Cardiac muscle cell (in vitro differentiated cells and primary cell): ENCODE data around the gene FAM78B. TPM values are rescaled to one million over a fixed set of nuclear protein-coding genes. Genes with fewer than 3 reads are reported as not detected.

Experiments
- DNase-seq, 2 donors: peaks; one replicate each; pipeline versions ENCODE4 v3.0.0 to v3.0.0-alpha.2; 2010 to 2017; ENCODE audit warnings: low read depth in 1 of 2, low spot score in 1 of 2
- H3K27ac ChIP-seq: fragments of 200-600 bp; sonication (generic); 2 replicates; pipeline ENCODE4 v1.5.1; 2016
- H3K27me3 ChIP-seq: fragments of 200-600 bp; sonication (generic); 2 replicates; pipeline ENCODE4 v1.6.0; 2016; ENCODE audit warnings: control low read depth
- H3K36me3 ChIP-seq: fragments of 200-600 bp; sonication (generic); 2 replicates; pipeline ENCODE4 v1.5.1; 2016; ENCODE audit warnings: control low read depth
- H3K4me1 ChIP-seq: fragments of 200-600 bp; sonication (generic); 2 replicates; pipeline ENCODE4 v1.8.1; 2017; ENCODE audit warnings: low read depth, mild to moderate bottlenecking, mixed run types
- H3K4me3 ChIP-seq: fragments of 200-600 bp; sonication (generic); 2 replicates; pipeline ENCODE4 v1.5.1; 2016; ENCODE audit warnings: mild to moderate bottlenecking
- H3K9me3 ChIP-seq: fragments of 200-600 bp; sonication (generic); 2 replicates; pipeline ENCODE4 v1.5.1; 2017; ENCODE audit warnings: low read depth, mild to moderate bottlenecking, control low read depth
- polyA plus RNA-seq: library from polyadenylated mRNA; unstranded; fragments of >200 nt; fragmentation: Nextera tagmentation; extraction: Ambion mirVana; gene quantifications from 2 replicates; pipeline ENCODE4 v1.2.1, GENCODE V29; 2016
- total RNA-seq: library from RNA; depleted of rRNA; stranded (reverse); fragments of >200 nt; gene quantifications from 2 replicates; pipeline ENCODE4 v1.2.3, GENCODE V29; 2016
- TF ChIP-seq, protein P1 (sequence below): IDR thresholded peaks from 2 replicates; pipeline ENCODE4 v1.5.1; 2012; ENCODE audit warnings: low read depth, mild to moderate bottlenecking, low read length

Gene FAM78B
- total and polyA plus RNA-seq, 2 experiments from 2014 or later: 0.06 to 0.57 TPM

DNA sequence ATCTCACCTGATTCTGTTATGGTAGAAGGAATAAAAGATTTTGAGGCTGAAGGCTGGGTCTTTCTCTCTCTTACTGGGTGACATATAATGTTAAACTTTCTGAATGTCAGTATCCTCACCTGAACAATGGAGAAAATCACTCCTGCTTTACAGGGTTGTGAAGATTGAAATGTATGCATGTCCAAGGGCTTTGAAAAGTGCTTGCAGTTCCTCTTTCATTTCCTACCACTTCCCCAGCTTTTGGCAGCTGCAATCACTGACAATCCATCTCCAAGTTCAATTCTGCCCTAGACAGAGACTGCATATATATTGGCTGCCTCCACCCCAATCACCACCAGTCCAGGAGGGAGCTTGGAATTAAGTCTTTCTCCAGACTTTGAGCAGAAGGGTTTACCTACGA lies 39.8 kb downstream of the FAM78B start:
- TF ChIP-seq, protein P1, sequence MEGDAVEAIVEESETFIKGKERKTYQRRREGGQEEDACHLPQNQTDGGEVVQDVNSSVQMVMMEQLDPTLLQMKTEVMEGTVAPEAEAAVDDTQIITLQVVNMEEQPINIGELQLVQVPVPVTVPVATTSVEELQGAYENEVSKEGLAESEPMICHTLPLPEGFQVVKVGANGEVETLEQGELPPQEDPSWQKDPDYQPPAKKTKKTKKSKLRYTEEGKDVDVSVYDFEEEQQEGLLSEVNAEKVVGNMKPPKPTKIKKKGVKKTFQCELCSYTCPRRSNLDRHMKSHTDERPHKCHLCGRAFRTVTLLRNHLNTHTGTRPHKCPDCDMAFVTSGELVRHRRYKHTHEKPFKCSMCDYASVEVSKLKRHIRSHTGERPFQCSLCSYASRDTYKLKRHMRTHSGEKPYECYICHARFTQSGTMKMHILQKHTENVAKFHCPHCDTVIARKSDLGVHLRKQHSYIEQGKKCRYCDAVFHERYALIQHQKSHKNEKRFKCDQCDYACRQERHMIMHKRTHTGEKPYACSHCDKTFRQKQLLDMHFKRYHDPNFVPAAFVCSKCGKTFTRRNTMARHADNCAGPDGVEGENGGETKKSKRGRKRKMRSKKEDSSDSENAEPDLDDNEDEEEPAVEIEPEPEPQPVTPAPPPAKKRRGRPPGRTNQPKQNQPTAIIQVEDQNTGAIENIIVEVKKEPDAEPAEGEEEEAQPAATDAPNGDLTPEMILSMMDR: no peak
- Histone ChIP-seq H3K9me3 (no peaks in the 10 kb centered on the region), H3K4me3 (no peak overlapping the region), H3K36me3 (no peaks in the 10 kb centered on the region), H3K27me3 (no peaks in the 10 kb centered on the region), H3K4me1 (no peaks in the 10 kb centered on the region), H3K27ac (no peak overlapping the region)
- DNase-seq: no peak

DNA sequence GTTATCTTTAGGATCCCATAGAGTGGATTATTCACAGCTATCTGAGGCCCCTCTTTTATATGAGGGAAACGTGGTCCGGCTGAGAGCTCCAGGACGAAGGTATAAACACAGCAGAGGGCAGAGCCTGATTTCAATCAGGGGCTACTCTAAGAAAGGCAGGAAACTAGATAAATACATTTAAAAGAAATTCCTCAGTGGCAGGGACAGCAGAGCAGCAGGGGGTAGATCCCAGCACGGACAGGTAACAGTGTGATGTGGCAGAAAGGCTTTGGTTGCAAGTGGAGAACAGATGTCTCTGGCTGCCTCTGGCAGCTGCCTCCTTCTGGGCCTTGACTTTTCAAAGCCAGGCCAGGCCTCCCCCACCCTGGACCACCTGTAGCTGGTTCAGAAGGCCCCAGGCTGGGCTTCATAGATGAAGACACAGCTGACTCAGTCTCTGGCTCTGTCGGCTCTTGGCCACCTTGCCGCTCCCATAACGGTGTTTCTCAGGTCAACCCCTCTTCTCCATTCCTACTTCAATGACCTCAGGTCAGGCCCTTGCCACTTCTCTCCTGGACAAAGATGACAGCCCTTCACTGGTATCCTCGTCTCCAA lies 43.8 kb downstream of the FAM78B start:
- Histone ChIP-seq H3K27ac (no peak overlapping the region), H3K4me1 (peaks cover 3% of the 10 kb centered on the region), H3K27me3 (no peaks in the 10 kb centered on the region), H3K4me3 (no peak overlapping the region), H3K9me3 (no peaks in the 10 kb centered on the region), H3K36me3 (no peaks in the 10 kb centered on the region)
- no peak for DNase-seq
- TF ChIP-seq, protein P1: no peak

GRCh38 chr1:166121010-166121409 lies 45.8 kb downstream of the FAM78B start:
- TF ChIP-seq, protein P1: no peak
- Histone ChIP-seq H3K36me3 (no peaks in the 10 kb centered on the region), H3K9me3 (no peaks in the 10 kb centered on the region), H3K4me3 (no peak overlapping the region), H3K27ac (no peak overlapping the region), H3K27me3 (no peaks in the 10 kb centered on the region), H3K4me1 (peaks cover 3% of the 10 kb centered on the region)
- no peak for DNase-seq

DNA sequence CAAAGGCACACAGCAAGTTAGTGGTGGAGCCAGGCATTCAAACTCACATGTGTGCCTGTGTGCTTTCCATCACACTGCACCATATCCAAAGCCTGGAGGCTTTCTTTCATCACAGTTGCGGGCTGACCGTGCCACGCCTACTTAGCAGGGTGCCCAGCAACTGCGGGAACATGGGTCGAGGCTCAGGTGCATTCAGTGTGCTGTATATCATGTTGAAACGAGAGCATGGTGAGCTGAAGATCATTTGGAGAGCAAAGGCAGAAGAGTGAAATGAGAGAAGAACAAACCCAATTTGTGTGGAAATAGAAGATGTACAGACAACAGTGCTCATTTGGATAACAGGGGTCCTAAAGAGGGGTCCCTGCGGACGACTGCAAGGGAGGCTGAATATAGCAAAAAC lies 46.5 kb downstream of the FAM78B start:
- TF ChIP-seq, protein P1: no peak
- Histone ChIP-seq H3K27ac (no peak overlapping the region), H3K4me1 (peaks cover 3% of the 10 kb centered on the region), H3K27me3 (no peaks in the 10 kb centered on the region), H3K9me3 (no peaks in the 10 kb centered on the region), H3K36me3 (no peaks in the 10 kb centered on the region), H3K4me3 (no peak overlapping the region)
- DNase-seq: no peak

GRCh38 chr1:166119471-166119965 lies 47.3 kb downstream of the FAM78B start:
- Histone ChIP-seq H3K4me3 (no peak overlapping the region), H3K27ac (no peak overlapping the region), H3K36me3 (no peaks in the 10 kb centered on the region), H3K9me3 (no peaks in the 10 kb centered on the region), H3K27me3 (no peaks in the 10 kb centered on the region), H3K4me1 (peaks cover 3% of the 10 kb centered on the region)
- DNase-seq: no peak
- TF ChIP-seq, protein P1: no peak

- Histone ChIP-seq H3K4me1 (peaks cover 3% of the 10 kb centered on the region), H3K4me3 (no peak overlapping the region), H3K9me3 (no peaks in the 10 kb centered on the region), H3K36me3 (no peaks in the 10 kb centered on the region), H3K27me3 (no peaks in the 10 kb centered on the region), H3K27ac (no peak overlapping the region)
- no peak for DNase-seq
- TF ChIP-seq, protein P1: no peak
Measured at GRCh38 chr1:166117776-166118175, 49.0 kb downstream of the FAM78B start.
